Measurements from ENCODE around the gene LTBP3.
A peak's percentile ranks its signal among the peaks of the same experiment; 100 is the strongest.

- TF ChIP-seq YY1 (IDR thresholded peaks at IDR 0.05; ENCODE audit: low read depth) = no peak
- TF ChIP-seq CTCF (IDR thresholded peaks at IDR 0.05) = no peak
- no peak for TF ChIP-seq USF1 (IDR thresholded peaks at IDR 0.05; ENCODE audit: borderline replicate concordance, low read depth)
- TF ChIP-seq RFX5 (IDR thresholded peaks at IDR 0.05; ENCODE audit: low read length) = no peak
- no peak for TF ChIP-seq TCF12 (IDR thresholded peaks at IDR 0.05)
- TF ChIP-seq MXI1 (IDR thresholded peaks at IDR 0.05; ENCODE audit: low read depth, low read length) = peak; percentile 22; the same call in 1 of the 2 replicates
- no peak for TF ChIP-seq JUND (IDR thresholded peaks at IDR 0.05)
- TF ChIP-seq FOXM1 (IDR thresholded peaks at IDR 0.05; ENCODE audit: low read depth) = no peak
- TF ChIP-seq REST (IDR thresholded peaks at IDR 0.05; ENCODE audit: low read depth, low read length) = no peak
- TF ChIP-seq SIN3A (IDR thresholded peaks at IDR 0.05; ENCODE audit: borderline replicate concordance, low read depth, low read length) = 0 out of 2 replicates have a peak, but pooled peaks have one; percentile 22
- TF ChIP-seq EP300 (IDR thresholded peaks at IDR 0.05; ENCODE audit: borderline replicate concordance in 1 of 2, low read depth in 1 of 2, low read length in 1 of 2) = no peak
- no peak for TF ChIP-seq EZH2phosphoT487 (IDR thresholded peaks at IDR 0.05; ENCODE audit: borderline replicate concordance, low read depth)
Observed at GRCh38 chr11:65572356-65573051, 14.3 kb upstream of the LTBP3 start, which contains the start of gene FAM89B.
